ENCODE measurements around the gene PCDHGA6.

GRCh38 chr5:141413540-141414069, 39.9 kb downstream of the PCDHGA6 start:
- TF ChIP-seq CTCF (IDR thresholded peaks at IDR 0.05) (no peak), EZH2 (IDR thresholded peaks at IDR 0.05; ENCODE audit: borderline replicate concordance, insufficient read depth, low read depth, low read length, poor library complexity, severe bottlenecking) (no peak)

Measured in B cell (primary cell).